Limb (tissue), 2 donors: Measurements from ENCODE around the gene TPPP2.

Experiments used
- DNase-seq, 2 donors: peaks; one replicate each; pipeline ENCODE4 v3.0.0-alpha.2; 2016; ENCODE audit errors: extremely low spot score in 2 of 2

TPPP2 gene

DNA sequence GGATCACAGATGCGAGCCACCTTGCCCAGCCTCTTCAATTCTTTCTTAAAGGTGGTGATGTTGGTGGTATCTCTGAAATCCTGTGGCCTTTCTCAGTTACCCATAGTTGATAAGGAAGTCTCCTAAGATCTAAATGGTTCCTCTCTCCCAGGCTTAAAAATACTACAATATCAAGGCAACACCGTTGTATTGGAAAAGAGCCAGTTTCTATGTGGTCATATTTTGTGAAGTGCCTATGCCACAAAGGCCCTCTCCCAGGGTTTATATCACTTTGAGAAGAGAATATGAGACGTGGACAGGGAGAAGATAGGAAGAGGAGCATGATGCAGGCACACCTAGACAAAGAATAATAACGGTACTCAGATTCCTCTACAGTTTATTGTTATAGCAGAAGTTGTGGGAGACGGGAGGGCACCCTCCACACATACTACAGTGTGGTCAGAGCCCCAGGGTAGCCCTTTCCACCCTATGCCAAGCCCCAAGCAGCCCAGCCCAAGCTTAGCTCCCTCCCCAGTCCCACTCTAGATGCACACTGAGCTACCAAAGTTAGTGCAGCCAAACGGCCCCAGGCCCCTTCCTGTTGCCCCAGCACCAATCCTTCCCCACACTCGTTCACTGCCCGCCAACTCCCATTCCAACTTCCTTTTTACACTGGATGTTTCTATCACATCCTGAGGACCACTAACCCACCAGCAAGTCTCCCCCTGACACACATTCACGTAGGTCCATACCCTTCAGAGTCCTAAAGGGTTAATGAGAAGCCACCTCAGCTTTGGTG is 13.4 kb upstream of the TPPP2 start:
- DNase-seq: no peak

DNA sequence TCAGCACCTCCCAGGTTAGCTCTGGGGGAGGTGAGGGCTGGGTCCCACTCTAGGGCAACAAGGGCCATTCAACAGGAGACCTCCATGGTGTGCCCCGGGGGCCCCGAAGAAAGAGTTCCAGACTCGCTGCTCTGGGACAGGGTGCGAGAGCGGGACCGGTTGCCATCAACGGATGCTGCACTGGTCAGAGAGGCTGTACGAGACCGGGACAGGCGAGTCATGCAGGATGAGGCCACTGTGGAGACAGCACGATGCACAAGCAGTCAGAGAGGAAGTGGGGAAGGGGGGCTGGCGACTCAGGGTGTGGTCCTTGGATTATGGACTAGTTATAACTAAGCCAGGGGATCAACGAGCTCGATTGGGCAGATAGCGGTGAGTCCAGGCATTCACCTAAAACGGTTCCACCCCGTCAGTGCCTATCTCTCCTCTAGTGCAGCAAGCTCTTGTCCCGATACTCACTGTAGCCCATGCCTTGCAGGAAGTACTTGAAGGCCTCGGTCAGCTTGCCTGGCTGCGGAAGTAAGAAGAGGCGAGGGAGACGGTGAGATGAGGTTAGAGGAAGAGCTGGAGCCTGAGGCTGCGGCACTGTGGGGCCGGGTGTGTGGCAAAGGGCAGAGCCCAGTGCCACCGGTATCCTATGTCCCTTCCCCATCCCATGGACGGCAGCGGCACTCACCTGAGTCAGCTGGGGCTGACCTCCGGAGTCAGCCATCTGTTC is 12.3 kb upstream of the TPPP2 start:
- no peak for DNase-seq

DNA sequence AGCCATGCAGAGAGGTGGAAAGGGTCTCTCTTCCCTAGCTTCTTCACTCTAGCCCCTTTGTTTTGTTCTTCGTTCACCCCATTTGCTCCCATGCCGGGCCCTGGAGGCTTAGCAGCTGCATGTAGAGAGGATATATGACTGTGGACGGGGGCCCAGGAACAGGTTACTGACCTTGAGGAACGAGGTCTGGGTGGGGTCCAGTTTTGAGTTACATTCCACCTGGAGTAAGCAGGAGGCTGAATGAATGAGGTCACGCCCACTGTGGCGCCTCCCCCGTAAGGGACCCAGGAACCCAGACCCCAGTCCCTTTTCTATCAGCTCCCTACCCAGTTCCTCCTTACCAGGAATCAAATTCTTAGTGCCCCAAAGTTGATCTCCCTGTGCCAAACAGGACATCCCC is 11.7 kb upstream of the TPPP2 start:
- no peak for DNase-seq

DNA sequence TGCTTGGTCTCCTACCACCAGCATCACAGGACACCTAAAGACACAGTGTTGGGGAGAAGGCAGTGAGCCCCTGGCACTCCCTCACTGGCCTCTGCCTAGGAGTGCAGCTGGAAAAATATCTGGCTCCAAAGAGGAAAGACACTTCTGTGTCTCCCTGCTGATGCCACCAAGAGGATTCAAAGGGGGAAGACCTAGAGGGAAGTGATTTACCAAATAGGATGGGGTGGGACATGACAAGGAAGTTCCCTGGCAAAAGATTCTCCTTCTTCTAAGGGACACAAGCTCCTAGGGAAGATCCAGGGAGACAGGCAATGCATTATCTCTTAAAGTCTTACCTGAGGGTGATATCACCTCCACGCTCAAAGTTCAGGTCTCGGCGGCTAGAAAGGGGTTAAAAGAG is 11.2 kb upstream of the TPPP2 start:
- no peak for DNase-seq

DNA sequence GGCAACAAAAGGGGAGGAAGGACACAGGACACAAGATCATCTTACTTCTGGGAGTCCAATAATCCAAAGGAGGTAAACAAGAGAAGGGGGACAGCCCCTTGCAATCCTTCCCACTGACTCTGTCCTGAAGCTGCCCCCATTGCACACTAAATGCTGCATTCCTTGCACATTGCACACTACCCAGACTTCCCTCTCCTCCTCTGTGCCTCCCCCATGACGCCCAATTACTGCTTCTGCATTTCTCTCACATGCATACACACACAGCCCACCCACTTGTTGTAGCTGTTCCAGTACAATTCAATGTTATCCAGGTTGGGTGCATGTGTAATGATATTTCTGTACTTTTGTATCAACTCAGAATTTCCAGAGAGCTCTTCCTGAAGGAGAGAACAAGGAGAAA is 10.7 kb upstream of the TPPP2 start:
- no peak for DNase-seq

DNA sequence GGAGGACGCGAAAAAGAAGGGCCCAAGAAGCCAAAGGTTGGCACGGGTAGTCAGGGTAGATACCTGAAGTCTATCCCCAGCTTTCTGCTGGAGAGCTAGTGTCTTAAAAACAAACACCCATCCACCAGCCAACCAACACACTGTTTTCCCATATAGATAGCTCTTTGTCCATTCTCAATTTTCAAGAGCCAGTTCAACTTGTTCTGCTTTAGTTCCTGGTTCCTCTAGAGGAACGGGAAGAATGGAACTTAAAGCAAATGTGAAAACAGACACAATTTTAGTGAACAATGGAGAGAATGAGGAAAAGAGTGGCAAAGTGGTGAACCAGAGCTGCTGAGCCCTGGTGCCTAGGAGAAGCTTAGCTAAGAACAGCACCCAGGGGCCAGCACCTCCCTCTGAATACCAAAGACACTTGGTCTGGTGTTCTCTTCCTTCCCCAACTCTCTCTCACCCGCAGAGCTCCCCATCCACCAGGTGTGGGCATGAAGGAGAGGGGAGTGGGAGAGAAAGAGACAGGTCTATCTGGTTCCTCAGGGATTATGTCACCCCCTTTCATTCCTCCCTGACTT is 9.0 kb upstream of the TPPP2 start:
- no peak for DNase-seq

DNA sequence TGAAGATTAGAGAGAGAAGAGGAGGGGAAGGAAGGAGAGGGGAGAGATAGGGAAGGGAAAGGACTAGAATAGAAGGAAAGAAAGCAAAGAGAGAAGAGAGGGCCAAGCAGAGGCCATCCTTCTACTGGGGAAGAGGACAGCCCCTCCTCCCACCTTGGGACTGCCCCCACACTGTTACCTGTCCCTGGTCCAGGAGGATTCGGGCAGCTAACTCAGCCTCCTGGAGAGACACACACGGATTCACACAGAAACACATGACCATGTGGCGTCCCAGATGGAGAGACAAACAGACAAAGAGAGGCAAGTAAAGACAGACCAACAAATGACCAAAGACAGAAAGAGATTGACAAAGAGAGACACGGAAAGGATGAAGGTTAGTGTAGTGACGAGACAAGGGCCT is 7.3 kb upstream of the TPPP2 start:
- DNase-seq: no peak

DNA sequence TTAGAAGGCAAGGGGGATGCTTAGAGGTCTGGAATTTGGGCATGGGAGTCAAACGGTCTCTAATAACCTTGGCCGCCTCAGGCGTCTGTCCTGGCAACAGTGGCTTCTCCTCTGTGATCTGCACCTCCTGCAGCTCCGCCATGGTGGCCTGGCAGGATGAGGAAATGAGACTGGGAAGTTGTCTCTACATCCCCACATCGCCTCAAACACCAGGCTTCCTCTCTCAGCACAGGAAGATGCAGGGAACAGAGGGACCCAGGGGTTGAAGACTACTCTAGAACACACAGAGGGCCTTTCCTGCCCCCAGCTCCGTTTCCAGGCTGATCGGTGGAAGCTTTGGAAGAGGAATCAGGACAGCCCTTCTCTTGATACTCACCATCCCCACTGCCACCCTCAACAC is 6.8 kb upstream of the TPPP2 start:
- DNase-seq: no peak

DNA sequence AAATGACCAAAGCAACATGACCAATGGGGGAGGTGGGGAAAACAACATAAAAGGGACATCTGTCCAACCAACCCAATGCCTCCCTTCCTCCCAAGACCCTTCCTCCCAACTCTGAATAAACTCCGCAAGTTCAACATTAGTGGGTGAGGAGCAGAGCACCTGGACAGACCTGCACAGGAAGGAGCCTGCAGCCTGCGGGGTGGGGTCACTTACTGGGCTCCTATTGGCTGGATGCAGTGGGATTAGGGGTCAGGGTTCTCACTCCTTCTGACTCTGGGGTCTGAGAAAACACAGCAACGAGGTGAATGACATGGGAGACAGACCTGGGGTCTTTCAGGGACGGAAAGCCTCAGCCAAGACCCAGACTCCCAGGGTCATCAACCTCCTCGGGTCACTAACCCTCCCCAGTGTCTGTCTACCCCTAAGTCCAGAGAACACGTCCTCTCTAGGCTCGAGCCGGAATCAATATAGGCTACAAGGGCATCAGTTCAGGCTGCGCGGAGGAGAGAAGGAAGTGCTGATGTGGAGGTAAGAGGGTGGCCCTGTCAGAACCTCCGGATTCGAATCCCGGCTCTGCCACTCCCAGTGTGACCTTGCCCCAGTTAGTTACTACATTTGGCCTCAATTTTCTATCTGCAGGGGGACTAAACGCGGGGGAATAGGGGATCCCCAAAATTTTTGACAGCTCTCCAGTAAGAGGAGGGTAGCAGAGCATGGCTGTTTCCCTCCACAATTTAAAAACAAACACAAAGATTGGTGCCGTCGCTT is 6.0 kb upstream of the TPPP2 start:
- no peak for DNase-seq

DNA sequence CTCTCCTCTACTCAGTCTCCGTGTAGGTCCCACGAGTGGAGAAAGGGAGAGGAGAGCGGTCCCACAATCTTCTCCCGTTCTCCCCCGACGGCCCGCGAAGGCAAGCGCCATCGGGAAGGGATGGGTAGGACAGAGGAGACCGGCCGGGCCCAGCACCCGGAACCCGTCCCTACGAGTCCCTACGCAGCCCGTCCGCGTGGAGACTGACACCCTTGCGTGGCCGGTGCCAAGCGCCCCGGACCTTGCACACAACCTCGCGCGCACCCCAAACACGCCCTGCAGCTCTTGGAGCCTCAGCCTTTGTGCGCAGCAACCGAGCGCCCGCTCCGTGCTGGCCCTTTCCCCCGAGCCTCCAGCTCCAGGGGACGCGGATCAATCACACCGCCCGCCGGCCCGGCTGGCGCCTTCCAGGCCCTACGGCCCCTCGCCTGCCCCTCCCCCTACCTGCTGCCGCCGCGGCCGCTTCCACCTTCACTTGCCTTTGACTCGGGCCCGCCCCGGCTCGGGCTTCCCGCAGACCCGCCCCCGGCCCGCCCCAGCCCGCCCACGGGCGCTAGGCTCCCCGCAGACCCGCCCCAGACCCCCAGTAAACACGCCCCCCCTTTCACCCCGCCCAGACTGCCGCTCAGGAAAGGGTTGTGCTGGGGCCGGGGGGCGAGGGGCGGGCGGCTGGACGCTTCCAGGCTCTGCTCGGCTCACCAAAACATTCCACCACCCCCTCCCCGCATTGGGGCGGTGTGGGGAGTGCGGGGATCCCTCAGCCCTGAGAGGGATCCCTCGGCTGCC is 5.2 kb upstream of the TPPP2 start, which contains the start of gene NDRG2:
Gene NDRG2, minus strand, starts transcription at position 477 of the 786 bp plus-strand sequence. CDS start 1,746 bp downstream, outside the sequence.
- DNase-seq: peak; percentile 64 to 88

DNA sequence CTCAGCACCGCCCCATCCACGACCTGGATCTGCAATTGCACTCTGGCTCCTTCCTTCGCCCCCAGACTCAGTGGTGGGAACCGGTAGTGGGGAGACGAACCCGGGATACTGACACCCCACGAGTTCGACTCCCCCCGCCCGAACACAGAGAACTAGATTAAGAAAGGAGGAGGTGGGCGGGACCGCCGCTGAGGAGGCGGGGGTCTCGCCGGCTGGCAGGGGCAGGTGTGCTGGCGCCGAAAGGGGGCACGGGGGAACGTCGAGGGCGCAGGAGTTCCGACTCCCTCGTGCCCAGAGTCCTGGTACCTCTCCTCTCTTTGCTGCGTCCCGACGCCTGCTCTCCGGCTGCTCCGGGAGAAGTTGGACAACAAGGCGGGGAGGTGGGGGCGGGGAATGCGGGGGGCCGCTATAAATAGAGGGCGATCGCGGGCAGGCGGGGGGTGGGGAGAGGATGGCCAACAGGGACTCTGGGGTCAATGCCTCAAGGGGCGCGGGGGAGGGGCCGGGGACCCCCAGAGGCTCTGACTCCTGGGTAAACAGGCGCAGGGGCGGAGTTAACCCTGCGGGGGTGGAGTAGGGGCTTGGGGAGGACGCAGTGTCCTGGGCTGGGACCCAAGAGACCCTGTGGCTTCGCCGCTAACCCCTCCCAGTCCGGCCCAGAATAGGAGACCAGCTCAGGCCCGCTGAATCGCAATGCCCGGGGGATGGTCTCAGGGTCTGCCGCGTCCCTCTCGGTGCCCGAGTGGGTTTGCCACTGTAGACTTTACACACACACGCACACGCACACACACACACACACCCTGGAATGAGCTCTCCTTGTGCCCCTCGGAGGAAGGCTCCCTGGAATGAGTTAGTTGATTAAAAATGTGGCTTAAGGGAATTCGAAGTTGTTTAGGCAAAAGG is 4.4 kb upstream of the TPPP2 start:
- DNase-seq: peak; percentile 38 to 79

DNA sequence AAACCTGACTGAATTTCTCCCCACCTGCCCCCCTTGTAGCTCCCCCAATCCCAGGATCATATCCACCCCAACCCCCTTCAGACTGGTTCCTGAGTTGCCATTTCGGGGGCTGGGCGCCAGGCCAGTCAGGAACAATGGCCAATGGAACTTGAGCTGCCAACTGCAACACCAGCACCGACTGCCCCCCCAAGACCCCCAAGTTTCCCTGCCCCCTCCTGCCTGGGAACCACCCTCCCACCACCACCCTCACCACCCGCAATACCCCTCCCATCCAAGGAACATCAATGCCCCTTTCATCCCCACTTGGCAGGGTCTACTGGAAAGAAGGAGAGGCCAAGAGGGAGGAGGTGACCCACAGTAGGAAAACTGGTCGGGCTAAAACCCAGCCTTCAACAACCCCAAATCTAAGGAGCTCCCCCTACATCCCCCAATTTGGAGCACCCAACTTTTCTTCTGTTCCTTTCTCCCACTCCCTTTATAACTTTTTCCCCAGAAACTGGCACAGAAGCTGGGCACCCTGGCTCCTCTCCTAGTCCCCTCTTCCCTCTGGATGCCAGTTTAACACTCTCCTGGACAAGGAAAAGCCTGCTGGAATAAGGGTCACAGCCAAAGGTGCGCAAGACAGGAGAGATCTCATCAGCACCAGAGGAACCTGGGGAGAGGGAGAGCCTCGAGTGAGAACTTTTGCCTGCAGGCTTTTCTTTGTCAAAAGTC is 3.6 kb upstream of the TPPP2 start:
- peak; percentile 21 to 80 for DNase-seq

DNA sequence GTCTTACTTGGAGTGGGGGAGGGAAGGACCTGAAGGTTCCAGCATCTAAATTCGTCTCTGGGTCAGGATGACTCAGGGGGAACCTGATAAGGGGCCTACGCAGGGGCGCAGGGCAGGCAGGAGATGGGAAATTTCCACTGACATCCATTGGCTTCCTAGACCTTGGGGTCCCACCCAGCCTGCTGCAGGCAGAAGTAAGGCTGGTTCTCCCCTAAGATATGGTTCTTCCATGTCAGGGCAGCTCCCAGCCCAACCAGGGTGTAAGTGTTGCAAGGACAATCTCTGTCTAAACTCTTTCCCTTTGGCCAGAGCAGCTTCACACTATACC is 3.1 kb upstream of the TPPP2 start:
- no peak for DNase-seq

DNA sequence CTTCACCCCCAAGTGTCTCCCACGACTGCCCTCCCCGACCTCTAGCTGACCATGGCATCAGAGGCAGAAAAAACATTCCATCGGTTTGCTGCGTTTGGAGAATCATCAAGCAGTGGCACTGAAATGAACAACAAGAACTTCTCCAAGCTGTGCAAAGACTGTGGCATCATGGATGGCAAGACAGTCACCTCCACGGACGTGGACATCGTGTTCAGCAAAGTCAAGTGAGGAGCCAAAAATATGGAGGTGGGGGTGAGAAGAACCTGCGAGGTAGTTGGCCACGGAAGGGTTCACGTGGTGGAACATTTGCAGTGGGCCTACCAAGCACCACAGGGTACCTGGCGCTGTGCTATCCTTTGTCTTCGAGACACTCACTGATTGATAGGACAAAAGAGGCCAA is 514 bp downstream of the TPPP2 start:
- no peak for DNase-seq

DNA sequence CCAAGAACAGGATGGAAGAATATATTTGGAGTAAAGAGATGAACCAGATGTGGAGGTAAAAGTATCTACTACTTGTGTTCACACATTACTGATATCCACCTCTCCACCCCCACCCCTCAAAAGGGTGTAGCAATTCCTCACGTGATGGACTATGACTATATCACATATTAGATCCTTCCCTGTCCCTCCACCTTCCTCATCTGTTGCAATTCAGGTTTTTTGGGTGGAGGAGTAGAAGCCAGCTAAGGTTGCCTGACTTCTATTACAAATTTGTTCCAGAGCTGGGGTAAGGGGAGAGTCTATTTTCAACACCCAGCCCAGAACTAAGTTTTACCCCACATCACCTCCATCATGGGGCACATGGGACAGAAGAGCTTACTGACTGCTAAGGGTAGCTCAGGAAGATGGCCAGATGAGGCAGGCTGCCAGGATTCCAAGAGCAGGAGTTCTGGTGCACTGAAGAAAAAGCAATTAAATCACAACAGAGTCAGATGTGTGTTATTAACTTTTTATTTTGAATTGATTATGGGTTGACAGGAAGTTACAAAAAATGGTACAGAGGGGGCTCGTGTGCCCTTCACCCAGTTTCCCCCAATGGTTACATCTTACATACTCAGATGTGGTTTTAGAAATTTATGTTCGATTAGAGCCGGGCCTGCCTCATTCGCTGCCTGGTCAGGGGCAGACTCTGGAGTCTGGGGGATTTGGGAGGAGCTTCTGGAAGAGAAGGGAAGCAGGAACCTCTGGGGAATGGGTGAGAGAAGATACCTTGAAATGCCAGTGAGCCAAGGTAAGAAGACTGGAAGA is 2.5 kb downstream of the TPPP2 start:
- DNase-seq: no peak

DNA sequence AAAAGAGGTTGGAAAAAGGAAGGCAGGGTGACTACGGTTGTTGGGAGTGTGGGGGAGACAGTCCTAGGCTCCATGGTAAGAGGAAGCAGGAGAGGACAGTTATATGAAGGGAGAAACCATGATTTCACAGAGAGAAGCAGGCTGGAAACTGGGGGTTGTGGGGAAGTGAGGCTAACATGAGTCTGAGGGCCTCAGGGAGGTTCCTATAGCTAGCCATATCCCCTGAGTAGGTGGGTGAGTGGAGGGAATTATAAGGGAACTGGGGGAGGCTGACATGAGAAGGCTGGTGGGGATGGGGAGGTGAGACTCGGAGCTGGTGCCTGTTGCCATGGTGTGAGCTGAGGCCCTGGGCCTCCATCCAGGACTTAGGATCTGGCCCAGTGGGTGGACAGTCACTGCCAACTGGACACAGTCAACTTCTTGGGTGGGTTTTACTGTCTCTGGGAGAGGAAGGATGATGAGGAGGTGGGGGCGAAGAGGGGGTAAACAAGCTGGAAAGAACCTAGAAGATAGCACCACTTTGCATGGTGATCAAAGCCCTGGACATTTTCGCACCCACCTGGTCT is 3.2 kb downstream of the TPPP2 start:
- DNase-seq: no peak

DNA sequence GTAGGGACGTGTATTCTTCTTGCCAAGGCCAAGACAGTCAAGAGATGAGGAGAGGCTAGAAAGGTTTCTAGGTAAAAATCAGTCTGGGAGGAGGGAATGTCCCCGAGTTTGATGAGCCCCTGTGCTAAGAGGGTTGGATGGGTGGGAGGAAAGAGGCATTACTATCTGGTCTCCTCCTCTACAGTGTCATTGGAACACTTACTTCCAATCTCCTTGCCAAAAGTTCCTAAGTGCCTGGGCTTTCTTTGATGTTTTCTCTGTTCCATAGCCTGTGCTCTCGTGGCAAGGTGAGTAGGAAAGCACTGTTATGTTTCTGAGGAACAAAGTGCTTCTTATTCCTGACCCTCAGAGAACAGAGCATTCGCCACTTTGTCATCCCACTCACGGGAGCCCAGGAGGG is 4.7 kb downstream of the TPPP2 start, which contains the start of gene RNASE13:
Gene RNASE13, minus strand, starts transcription at position 101 of the 400 bp plus-strand sequence. CDS start 519 bp downstream, outside the sequence.
- DNase-seq: no peak

DNA sequence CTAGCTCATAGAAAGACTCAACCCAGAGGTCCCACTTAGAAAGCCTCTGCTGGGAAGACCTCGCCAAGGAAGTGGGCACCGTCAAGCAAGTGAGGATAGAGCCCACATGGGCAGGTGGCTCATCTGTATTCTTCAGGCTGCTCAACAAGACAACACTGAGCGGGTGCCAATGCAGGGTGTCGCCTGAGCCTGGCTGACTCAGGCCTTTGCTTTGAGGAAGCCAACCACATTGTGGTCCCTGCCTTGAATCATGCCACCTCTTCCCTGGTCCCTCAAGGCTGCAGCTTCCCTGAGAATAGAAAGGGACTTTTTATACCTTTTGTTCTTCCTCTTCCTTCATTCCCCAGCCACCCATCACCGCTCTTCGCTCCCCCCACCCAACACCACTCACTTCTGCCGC is 6.7 kb downstream of the TPPP2 start:
- no peak for DNase-seq
